Liver (tissue), 9 donors: ENCODE measurements around the gene UNC5A. TPM values are rescaled to one million over a fixed set of nuclear protein-coding genes. Genes with fewer than 3 reads are reported as not detected.

Source experiments
- DNase-seq: peaks from one replicate; pipeline ENCODE4 v3.0.0-alpha.2; 2017; ENCODE audit warnings: low spot score
- H3K27ac ChIP-seq, 2 donors: one replicate each; pipeline ENCODE4 v1.7.0; 2013; ENCODE audit warnings: inconsistent platforms in 2 of 2, low read length in 2 of 2, control low read depth in 1 of 2, low read depth in 1 of 2, mild to moderate bottlenecking in 1 of 2
- H3K27me3 ChIP-seq, 4 donors: one replicate each; pipeline versions ENCODE4 v1.6.1 to v1.7.0; 2013; ENCODE audit warnings: low read length in 3 of 4, inconsistent platforms in 1 of 4, mild to moderate bottlenecking in 1 of 4, moderate library complexity in 1 of 4; ENCODE audit not compliant: control insufficient read depth in 4 of 4, insufficient read depth in 4 of 4
- H3K36me3 ChIP-seq, 4 donors: one replicate each; pipeline versions ENCODE4 v1.6.1 to v1.7.0; 2013; ENCODE audit warnings: low read length in 3 of 4, mild to moderate bottlenecking in 3 of 4, low read depth in 1 of 4, moderate library complexity in 1 of 4; ENCODE audit not compliant: control insufficient read depth in 4 of 4, insufficient read depth in 3 of 4
- H3K4me1 ChIP-seq, 4 donors: one replicate each; pipeline versions ENCODE4 v1.6.1 to v1.7.0; 2013; ENCODE audit warnings: low read length in 3 of 4, mild to moderate bottlenecking in 3 of 4, moderate library complexity in 1 of 4; ENCODE audit not compliant: control insufficient read depth in 4 of 4, insufficient read depth in 4 of 4
- H3K4me3 ChIP-seq, 3 donors: one replicate each; pipeline versions ENCODE4 v1.6.1 to v1.7.0; 2013; ENCODE audit warnings: low read length in 3 of 3, control low read depth in 1 of 3, low read depth in 1 of 3, mild to moderate bottlenecking in 1 of 3
- H3K9ac ChIP-seq, 2 donors: one replicate each; pipeline ENCODE4 v1.7.0; 2013; ENCODE audit warnings: low read length in 2 of 2, mild to moderate bottlenecking in 2 of 2, moderate library complexity in 2 of 2, control low read depth in 1 of 2, low read depth in 1 of 2
- H3K9me3 ChIP-seq, 4 donors: one replicate each; pipeline versions ENCODE4 v1.6.1 to v1.7.0; 2013; ENCODE audit warnings: low read length in 3 of 4; ENCODE audit not compliant: control insufficient read depth in 4 of 4
- EGR1 ChIP-seq, 2 donors: IDR thresholded peaks; 2 replicates each; pipeline ENCODE4 v1.6.1; 2016 to 2018; ENCODE audit warnings: antibody characterized with exemption in 2 of 2, low read depth in 2 of 2
- GABPA ChIP-seq, 2 donors: IDR thresholded peaks in 1 of 2; conservative IDR thresholded peaks in 1 of 2; 2 replicates each; pipeline ENCODE4 v1.6.1; 2016; ENCODE audit warnings: antibody characterized with exemption in 2 of 2, mild to moderate bottlenecking in 1 of 2, moderate library complexity in 1 of 2
- HNF4A ChIP-seq, 2 donors: conservative IDR thresholded peaks; 2 replicates each; pipeline ENCODE4 v1.6.1; 2016; ENCODE audit warnings: antibody characterized with exemption in 2 of 2, mild to moderate bottlenecking in 2 of 2
- NR2F2 ChIP-seq: IDR thresholded peaks from 2 replicates; pipeline ENCODE4 v1.6.1; 2016; ENCODE audit warnings: antibody characterized with exemption
- RAD21 ChIP-seq, 2 donors: IDR thresholded peaks; 2 replicates each; pipeline ENCODE4 v1.6.1; 2016; ENCODE audit warnings: antibody characterized with exemption in 2 of 2, mild to moderate bottlenecking in 2 of 2
- YY1 ChIP-seq: IDR thresholded peaks from 2 replicates; pipeline ENCODE4 v1.6.1; 2016; ENCODE audit warnings: antibody characterized with exemption, mild to moderate bottlenecking
- whole genome bisulfite sequencing: extraction: QIAGEN DNeasy Blood & Tissue Kit; methylation state at CpG from one replicate; pipeline ENCODE4 v1.1.7; 2013; 5-methylcytosine and 5-hydroxymethylcytosine counted together
- polyA plus RNA-seq, 2 donors: library from polyadenylated mRNA; stranded (reverse) in 1 of 2; unstranded in 1 of 2; fragments of 200-250 nt in 1 of 2; fragments of >200 nt in 1 of 2; fragmentation: Nextera tagmentation in 1 of 2; extraction: Ambion mirVana in 1 of 2; gene quantifications; one replicate each; pipeline versions ENCODE4 v1.2.1 to v1.2.3, GENCODE V29; 2013 to 2015
- total RNA-seq, 2 donors: library from RNA; depleted of rRNA; stranded (reverse); fragments of >200 nt; gene quantifications; one replicate each; pipeline ENCODE4 v1.2.3, GENCODE V29; 2014
- TF ChIP-seq, protein P1 (sequence below): IDR thresholded peaks from 2 replicates; pipeline ENCODE4 v1.6.1; 2016; ENCODE audit warnings: antibody characterized with exemption
- TF ChIP-seq, protein P2 (sequence below): fragments of 150-350 bp; IDR thresholded peaks from 2 replicates; pipeline ENCODE4 v1.5.1; 2017; ENCODE audit warnings: improper control_type of control experiment, low read depth, low read length; ENCODE audit not compliant: missing input control
- TF ChIP-seq, protein P3 (sequence below): IDR thresholded peaks from 2 replicates; pipeline ENCODE4 v1.6.1; 2016; ENCODE audit warnings: antibody characterized with exemption, mild to moderate bottlenecking
- TF ChIP-seq, protein P4 (sequence below): IDR thresholded peaks from 2 replicates; pipeline ENCODE4 v1.6.1; 2016; ENCODE audit warnings: antibody characterized with exemption
- donor health status: healthy.
- donor health status: healthy.
- donor health status: healthy.
- donor health status: healthy.
- donor health status: healthy.

UNC5A gene
- total and polyA plus RNA-seq, 4 donors = under 0.01 to 0.07 (median 0.03) TPM; not detected in 1

DNA sequence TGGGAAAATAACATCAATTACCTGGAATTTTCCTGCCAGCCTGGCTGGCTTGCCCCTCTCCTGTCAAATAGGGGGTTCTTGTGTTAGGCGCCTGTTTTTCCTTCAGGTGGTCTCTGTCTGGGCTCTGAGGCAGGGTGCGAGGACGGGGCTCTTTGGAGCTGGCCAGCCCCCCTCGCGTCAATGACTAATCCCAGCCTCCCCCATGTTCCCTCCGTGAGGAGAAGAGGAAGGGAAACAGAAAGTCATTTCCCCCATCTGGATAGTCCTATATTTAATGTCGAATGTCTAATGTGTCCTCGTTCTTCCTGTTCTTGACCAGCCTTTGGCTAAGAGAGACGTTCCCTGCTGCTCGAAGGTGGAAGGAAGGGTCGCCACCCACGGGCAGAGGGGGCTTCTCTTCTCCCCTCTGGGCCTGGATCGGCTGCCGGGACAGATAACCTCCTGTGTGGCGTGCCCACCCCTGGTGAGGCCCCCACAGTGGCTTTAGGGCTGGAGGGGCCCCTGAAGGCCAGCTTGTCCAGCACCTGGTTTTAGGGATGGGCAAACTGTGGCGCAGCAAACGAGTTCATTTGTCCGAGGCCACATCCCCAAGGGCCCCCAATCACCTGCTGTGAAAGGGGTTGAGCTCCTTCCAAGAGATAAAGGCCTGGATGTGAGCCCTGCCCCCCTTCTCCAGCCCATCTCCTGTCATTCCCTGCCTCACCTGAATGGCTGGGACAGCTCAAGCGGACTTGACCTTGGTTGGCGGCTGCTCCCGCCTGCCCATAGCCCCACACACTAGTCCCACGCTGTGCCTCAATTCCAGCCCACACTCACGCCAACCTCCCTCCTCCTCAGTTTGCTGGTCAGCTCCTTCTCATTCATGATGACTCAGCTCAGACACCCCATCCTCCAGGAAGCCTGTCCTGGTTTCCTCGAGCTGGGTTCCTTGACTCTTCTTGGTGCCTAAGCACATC lies 35.9 kb upstream of the UNC5A start:
- TF ChIP-seq NR2F2 = no peak
- TF ChIP-seq, protein P1, sequence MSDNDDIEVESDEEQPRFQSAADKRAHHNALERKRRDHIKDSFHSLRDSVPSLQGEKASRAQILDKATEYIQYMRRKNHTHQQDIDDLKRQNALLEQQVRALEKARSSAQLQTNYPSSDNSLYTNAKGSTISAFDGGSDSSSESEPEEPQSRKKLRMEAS = no peak
- no peak for TF ChIP-seq RAD21 (IDR thresholded peaks at IDR 0.05)
- TF ChIP-seq HNF4A (conservative IDR thresholded peaks at IDR 0.05) = no peak
- no peak for TF ChIP-seq EGR1 (IDR thresholded peaks at IDR 0.05; ENCODE audit: low read depth in 2 of 2)
- no peak for TF ChIP-seq GABPA (IDR thresholded peaks at IDR 0.05 in 1 of 2, conservative IDR thresholded peaks at IDR 0.05 in 1 of 2)
- TF ChIP-seq YY1 = no peak
- TF ChIP-seq, protein P2, sequence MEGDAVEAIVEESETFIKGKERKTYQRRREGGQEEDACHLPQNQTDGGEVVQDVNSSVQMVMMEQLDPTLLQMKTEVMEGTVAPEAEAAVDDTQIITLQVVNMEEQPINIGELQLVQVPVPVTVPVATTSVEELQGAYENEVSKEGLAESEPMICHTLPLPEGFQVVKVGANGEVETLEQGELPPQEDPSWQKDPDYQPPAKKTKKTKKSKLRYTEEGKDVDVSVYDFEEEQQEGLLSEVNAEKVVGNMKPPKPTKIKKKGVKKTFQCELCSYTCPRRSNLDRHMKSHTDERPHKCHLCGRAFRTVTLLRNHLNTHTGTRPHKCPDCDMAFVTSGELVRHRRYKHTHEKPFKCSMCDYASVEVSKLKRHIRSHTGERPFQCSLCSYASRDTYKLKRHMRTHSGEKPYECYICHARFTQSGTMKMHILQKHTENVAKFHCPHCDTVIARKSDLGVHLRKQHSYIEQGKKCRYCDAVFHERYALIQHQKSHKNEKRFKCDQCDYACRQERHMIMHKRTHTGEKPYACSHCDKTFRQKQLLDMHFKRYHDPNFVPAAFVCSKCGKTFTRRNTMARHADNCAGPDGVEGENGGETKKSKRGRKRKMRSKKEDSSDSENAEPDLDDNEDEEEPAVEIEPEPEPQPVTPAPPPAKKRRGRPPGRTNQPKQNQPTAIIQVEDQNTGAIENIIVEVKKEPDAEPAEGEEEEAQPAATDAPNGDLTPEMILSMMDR = no peak
- Histone ChIP-seq H3K9me3 (no peaks in the 10 kb centered on the region), H3K4me3 (no peak overlapping the region), H3K27me3 (peaks cover 0 to 5% (median 0%) of the 10 kb centered on the region in 4 donors), H3K27ac (no peak overlapping the region), H3K4me1 (no peaks in the 10 kb centered on the region), H3K36me3 (no peaks in the 10 kb centered on the region), H3K9ac (no peak overlapping the region)
- WGBS = 30% methylated on average over 24 of the region's 24 CpGs
- peak; percentile 28 for DNase-seq

DNA sequence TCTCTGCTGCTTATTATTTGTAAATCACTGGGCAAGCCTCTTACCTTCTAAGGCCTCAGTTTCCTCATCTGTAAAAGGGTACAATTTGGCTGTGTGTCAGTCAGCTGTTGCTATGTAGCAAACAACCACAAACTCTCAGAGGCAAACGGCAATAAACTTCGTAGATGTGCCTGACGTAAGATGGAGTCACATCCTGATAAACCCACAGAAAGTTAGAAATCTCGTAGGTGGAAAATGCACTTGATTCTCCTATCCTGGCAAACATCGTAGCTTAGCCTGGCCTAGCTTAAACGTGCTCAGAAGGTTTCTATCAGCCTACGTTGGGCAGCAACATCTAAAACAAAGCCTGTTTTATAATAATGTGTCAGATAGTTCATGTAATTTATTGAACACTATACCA lies 35.0 kb upstream of the UNC5A start:
- DNase-seq = no peak
- Histone ChIP-seq H3K9ac (no peak overlapping the region), H3K27ac (no peak overlapping the region), H3K36me3 (no peaks in the 10 kb centered on the region), H3K4me1 (no peaks in the 10 kb centered on the region), H3K9me3 (no peaks in the 10 kb centered on the region), H3K4me3 (no peak overlapping the region), H3K27me3 (peaks cover 0 to 5% (median 0%) of the 10 kb centered on the region in 4 donors)
- TF ChIP-seq, protein P2 = no peak
- TF ChIP-seq, protein P3, sequence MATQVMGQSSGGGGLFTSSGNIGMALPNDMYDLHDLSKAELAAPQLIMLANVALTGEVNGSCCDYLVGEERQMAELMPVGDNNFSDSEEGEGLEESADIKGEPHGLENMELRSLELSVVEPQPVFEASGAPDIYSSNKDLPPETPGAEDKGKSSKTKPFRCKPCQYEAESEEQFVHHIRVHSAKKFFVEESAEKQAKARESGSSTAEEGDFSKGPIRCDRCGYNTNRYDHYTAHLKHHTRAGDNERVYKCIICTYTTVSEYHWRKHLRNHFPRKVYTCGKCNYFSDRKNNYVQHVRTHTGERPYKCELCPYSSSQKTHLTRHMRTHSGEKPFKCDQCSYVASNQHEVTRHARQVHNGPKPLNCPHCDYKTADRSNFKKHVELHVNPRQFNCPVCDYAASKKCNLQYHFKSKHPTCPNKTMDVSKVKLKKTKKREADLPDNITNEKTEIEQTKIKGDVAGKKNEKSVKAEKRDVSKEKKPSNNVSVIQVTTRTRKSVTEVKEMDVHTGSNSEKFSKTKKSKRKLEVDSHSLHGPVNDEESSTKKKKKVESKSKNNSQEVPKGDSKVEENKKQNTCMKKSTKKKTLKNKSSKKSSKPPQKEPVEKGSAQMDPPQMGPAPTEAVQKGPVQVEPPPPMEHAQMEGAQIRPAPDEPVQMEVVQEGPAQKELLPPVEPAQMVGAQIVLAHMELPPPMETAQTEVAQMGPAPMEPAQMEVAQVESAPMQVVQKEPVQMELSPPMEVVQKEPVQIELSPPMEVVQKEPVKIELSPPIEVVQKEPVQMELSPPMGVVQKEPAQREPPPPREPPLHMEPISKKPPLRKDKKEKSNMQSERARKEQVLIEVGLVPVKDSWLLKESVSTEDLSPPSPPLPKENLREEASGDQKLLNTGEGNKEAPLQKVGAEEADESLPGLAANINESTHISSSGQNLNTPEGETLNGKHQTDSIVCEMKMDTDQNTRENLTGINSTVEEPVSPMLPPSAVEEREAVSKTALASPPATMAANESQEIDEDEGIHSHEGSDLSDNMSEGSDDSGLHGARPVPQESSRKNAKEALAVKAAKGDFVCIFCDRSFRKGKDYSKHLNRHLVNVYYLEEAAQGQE = no peak
- TF ChIP-seq, protein P4, sequence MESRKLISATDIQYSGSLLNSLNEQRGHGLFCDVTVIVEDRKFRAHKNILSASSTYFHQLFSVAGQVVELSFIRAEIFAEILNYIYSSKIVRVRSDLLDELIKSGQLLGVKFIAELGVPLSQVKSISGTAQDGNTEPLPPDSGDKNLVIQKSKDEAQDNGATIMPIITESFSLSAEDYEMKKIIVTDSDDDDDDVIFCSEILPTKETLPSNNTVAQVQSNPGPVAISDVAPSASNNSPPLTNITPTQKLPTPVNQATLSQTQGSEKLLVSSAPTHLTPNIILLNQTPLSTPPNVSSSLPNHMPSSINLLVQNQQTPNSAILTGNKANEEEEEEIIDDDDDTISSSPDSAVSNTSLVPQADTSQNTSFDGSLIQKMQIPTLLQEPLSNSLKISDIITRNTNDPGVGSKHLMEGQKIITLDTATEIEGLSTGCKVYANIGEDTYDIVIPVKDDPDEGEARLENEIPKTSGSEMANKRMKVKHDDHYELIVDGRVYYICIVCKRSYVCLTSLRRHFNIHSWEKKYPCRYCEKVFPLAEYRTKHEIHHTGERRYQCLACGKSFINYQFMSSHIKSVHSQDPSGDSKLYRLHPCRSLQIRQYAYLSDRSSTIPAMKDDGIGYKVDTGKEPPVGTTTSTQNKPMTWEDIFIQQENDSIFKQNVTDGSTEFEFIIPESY = no peak
- TF ChIP-seq EGR1 (IDR thresholded peaks at IDR 0.05; ENCODE audit: low read depth in 2 of 2) (no peak), NR2F2 (no peak)
- WGBS = 64% methylated on average over 7 of the region's 7 CpGs
